ENCODE data around the gene LPIN2.

LPIN2 gene

GRCh38 chr18:2964361-2965010 lies 48.5 kb downstream of the LPIN2 start:
- Histone ChIP-seq H3K4me3 (ENCODE audit: low read depth in 1 of 2, low read length in 1 of 2) (no peak overlapping the region), H3K4me1 (ENCODE audit: control insufficient read depth in 1 of 2, insufficient read depth in 1 of 2, low read depth in 1 of 2, low read length in 1 of 2) (peaks cover 35 to 55% of the 10 kb centered on the region in 2 experiments), H3K9me3 (no peaks in the 10 kb centered on the region), H3K27ac (no peak overlapping the region), H3K27me3 (no peaks in the 10 kb centered on the region), H3K36me3 (no peaks in the 10 kb centered on the region)
- no peak for TF ChIP-seq CTCF (IDR thresholded peaks at IDR 0.05)
